ENCODE results near the gene MAFF.
A peak's percentile ranks its signal among the peaks of the same experiment; 100 is the strongest.
"Not testable (repeated sequence)": the region's sequence is repeated elsewhere in the genome, so short reads cannot be mapped to it uniquely, and the experiment has no call there.

The MAFF gene

GRCh38 chr22:38177571-38177925 lies 24.2 kb upstream of the MAFF start:
- not testable (repeated sequence) for DNase-seq (ENCODE audit: low read depth, low spot score)

- peak; percentile 89 for DNase-seq (ENCODE audit: low read depth, low spot score)
These were observed 23.7 kb upstream of the MAFF start for GRCh38 chr22:38177926-38178604.

GRCh38 chr22:38178605-38178937 lies 23.2 kb upstream of the MAFF start:
- not testable (repeated sequence) for DNase-seq (ENCODE audit: low read depth, low spot score)

GRCh38 chr22:38180841-38181452 lies 20.8 kb upstream of the MAFF start:
- DNase-seq (ENCODE audit: low read depth, low spot score) = peak; percentile 34

- peak; percentile 100 for DNase-seq (ENCODE audit: low read depth, low spot score)
These were observed 20.2 kb upstream of the MAFF start, which contains the start of gene PLA2G6 for GRCh38 chr22:38181453-38182200. TSS of gene PLA2G6 (minus strand) at chr22:38181830. CDS start at chr22:38169426, 12,404 bp downstream.

- no peak for DNase-seq (ENCODE audit: low read depth, low spot score)
These were observed 17.0 kb upstream of the MAFF start for GRCh38 chr22:38184788-38185187.

GRCh38 chr22:38186429-38186828 lies 15.4 kb upstream of the MAFF start:
- DNase-seq (ENCODE audit: low read depth, low spot score) = no peak

GRCh38 chr22:38187413-38188212 lies 14.2 kb upstream of the MAFF start:
- DNase-seq (ENCODE audit: low read depth, low spot score) = no peak

- no peak for DNase-seq (ENCODE audit: low read depth, low spot score)
These were observed 12.7 kb upstream of the MAFF start for GRCh38 chr22:38189104-38189503.

GRCh38 chr22:38190581-38190980 lies 11.2 kb upstream of the MAFF start:
- DNase-seq (ENCODE audit: low read depth, low spot score) = no peak

- no peak for DNase-seq (ENCODE audit: low read depth, low spot score)
These were observed 10.7 kb upstream of the MAFF start for GRCh38 chr22:38191055-38191454.

- no peak for DNase-seq (ENCODE audit: low read depth, low spot score)
These were observed 9.9 kb upstream of the MAFF start for GRCh38 chr22:38191731-38192474.

- no peak for DNase-seq (ENCODE audit: low read depth, low spot score)
These were observed 9.3 kb upstream of the MAFF start for GRCh38 chr22:38192475-38192863.

- DNase-seq (ENCODE audit: low read depth, low spot score) = no peak
These were observed 8.2 kb upstream of the MAFF start for GRCh38 chr22:38193580-38193979.

GRCh38 chr22:38196791-38197419 lies 4.9 kb upstream of the MAFF start:
- no peak for DNase-seq (ENCODE audit: low read depth, low spot score)

GRCh38 chr22:38199826-38200559 lies 1.8 kb upstream of the MAFF start:
- DNase-seq (ENCODE audit: low read depth, low spot score) = no peak

GRCh38 chr22:38201371-38201710 lies 453 bp upstream of the MAFF start:
- no peak for DNase-seq (ENCODE audit: low read depth, low spot score)

GRCh38 chr22:38202437-38203089 lies 769 bp downstream of the MAFF start:
- DNase-seq (ENCODE audit: low read depth, low spot score) = peak; percentile 93

GRCh38 chr22:38203090-38203810 lies 1.5 kb downstream of the MAFF start:
- peak; percentile 56 for DNase-seq (ENCODE audit: low read depth, low spot score)

All from astrocyte of the hippocampus (primary cell).